Measurements from ENCODE around the gene MRPS17. TPM values are rescaled to one million over a fixed set of nuclear protein-coding genes. Genes with fewer than 3 reads are reported as not detected.
A peak's percentile ranks its signal among the peaks of the same experiment; 100 is the strongest.

MRPS17 gene
- total and polyA plus RNA-seq, 9 of the 15 experiments (the other 6 are each of a cell fraction or from before 2014, with no cell fraction given), result 25.9 to 99.3 (median 43.9) TPM

DNA sequence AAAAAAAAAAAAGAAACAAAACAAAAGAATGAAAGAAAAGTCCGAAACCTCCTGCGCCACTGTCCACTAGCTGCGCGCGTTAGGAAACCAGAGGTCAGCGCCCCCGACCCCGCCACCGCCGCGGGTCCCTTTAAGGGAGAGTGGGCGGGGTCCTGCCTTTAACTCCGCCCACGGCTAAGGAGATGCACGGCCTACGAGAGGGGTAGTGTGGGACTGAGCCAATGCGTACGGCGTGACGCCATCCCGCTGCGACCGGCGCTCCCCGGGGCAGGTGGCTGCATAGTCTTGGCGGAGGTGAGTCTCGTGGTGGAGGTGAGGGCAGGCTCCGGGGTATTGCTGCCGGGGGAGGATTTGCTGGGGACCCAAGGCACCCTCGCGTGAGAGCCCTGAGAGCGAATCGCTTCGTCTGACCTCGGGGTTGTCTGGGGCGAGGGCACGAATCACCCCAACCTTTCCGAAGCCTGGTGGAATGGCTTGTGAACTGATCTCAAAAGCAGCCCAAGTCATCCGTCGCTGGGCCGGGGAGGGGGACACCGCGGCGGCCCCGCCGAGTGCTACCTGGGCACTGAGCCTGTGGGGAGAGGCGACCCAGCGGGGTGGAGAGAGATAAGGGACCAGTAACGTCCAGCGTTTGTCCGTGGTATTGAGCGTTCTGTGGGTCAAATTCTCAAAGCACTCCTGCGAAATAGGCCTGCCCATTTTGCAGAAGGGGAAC lies at the start of gene MRPS17 (continued):
- TF ChIP-seq, protein P1, sequence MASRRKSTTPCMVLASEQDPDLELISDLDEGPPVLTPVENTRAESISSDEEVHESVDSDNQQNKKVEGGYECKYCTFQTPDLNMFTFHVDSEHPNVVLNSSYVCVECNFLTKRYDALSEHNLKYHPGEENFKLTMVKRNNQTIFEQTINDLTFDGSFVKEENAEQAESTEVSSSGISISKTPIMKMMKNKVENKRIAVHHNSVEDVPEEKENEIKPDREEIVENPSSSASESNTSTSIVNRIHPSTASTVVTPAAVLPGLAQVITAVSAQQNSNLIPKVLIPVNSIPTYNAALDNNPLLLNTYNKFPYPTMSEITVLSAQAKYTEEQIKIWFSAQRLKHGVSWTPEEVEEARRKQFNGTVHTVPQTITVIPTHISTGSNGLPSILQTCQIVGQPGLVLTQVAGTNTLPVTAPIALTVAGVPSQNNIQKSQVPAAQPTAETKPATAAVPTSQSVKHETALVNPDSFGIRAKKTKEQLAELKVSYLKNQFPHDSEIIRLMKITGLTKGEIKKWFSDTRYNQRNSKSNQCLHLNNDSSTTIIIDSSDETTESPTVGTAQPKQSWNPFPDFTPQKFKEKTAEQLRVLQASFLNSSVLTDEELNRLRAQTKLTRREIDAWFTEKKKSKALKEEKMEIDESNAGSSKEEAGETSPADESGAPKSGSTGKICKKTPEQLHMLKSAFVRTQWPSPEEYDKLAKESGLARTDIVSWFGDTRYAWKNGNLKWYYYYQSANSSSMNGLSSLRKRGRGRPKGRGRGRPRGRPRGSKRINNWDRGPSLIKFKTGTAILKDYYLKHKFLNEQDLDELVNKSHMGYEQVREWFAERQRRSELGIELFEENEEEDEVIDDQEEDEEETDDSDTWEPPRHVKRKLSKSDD (conservative IDR thresholded peaks at IDR 0.05; ENCODE audit: low read length), result 0 out of 2 replicates have a peak, but pooled peaks have one; percentile 46
- no peak for TF ChIP-seq SRSF1 (IDR thresholded peaks at IDR 0.05; ENCODE audit: low read depth, low read length)
- TF ChIP-seq EP400 (IDR thresholded peaks at IDR 0.05), result peak; percentile 98
- TF ChIP-seq, protein P2, sequence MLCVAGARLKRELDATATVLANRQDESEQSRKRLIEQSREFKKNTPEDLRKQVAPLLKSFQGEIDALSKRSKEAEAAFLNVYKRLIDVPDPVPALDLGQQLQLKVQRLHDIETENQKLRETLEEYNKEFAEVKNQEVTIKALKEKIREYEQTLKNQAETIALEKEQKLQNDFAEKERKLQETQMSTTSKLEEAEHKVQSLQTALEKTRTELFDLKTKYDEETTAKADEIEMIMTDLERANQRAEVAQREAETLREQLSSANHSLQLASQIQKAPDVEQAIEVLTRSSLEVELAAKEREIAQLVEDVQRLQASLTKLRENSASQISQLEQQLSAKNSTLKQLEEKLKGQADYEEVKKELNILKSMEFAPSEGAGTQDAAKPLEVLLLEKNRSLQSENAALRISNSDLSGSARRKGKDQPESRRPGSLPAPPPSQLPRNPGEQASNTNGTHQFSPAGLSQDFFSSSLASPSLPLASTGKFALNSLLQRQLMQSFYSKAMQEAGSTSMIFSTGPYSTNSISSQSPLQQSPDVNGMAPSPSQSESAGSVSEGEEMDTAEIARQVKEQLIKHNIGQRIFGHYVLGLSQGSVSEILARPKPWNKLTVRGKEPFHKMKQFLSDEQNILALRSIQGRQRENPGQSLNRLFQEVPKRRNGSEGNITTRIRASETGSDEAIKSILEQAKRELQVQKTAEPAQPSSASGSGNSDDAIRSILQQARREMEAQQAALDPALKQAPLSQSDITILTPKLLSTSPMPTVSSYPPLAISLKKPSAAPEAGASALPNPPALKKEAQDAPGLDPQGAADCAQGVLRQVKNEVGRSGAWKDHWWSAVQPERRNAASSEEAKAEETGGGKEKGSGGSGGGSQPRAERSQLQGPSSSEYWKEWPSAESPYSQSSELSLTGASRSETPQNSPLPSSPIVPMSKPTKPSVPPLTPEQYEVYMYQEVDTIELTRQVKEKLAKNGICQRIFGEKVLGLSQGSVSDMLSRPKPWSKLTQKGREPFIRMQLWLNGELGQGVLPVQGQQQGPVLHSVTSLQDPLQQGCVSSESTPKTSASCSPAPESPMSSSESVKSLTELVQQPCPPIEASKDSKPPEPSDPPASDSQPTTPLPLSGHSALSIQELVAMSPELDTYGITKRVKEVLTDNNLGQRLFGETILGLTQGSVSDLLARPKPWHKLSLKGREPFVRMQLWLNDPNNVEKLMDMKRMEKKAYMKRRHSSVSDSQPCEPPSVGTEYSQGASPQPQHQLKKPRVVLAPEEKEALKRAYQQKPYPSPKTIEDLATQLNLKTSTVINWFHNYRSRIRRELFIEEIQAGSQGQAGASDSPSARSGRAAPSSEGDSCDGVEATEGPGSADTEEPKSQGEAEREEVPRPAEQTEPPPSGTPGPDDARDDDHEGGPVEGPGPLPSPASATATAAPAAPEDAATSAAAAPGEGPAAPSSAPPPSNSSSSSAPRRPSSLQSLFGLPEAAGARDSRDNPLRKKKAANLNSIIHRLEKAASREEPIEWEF (CRISPR knock-in tag; IDR thresholded peaks at IDR 0.05), result no peak
- TF ChIP-seq, protein P3, sequence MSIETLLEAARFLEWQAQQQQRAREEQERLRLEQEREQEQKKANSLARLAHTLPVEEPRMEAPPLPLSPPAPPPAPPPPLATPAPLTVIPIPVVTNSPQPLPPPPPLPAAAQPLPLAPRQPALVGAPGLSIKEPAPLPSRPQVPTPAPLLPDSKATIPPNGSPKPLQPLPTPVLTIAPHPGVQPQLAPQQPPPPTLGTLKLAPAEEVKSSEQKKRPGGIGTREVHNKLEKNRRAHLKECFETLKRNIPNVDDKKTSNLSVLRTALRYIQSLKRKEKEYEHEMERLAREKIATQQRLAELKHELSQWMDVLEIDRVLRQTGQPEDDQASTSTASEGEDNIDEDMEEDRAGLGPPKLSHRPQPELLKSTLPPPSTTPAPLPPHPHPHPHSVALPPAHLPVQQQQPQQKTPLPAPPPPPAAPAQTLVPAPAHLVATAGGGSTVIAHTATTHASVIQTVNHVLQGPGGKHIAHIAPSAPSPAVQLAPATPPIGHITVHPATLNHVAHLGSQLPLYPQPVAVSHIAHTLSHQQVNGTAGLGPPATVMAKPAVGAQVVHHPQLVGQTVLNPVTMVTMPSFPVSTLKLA (conservative IDR thresholded peaks at IDR 0.05), result peak; percentile 90 to 97
- TF ChIP-seq ZFX (CRISPR knock-in tag; IDR thresholded peaks at IDR 0.05), result peak; percentile 74
- TF ChIP-seq, protein P4, sequence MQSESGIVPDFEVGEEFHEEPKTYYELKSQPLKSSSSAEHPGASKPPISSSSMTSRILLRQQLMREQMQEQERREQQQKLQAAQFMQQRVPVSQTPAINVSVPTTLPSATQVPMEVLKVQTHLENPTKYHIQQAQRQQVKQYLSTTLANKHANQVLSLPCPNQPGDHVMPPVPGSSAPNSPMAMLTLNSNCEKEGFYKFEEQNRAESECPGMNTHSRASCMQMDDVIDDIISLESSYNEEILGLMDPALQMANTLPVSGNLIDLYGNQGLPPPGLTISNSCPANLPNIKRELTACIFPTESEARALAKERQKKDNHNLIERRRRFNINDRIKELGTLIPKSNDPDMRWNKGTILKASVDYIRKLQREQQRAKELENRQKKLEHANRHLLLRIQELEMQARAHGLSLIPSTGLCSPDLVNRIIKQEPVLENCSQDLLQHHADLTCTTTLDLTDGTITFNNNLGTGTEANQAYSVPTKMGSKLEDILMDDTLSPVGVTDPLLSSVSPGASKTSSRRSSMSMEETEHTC (IDR thresholded peaks at IDR 0.05), result 0 out of 2 replicates have a peak, but pooled peaks have one; percentile 26
- TF ChIP-seq POLR2AphosphoS5 (IDR thresholded peaks at IDR 0.05; ENCODE audit: control insufficient read depth, insufficient read depth, low read depth, low read length), result peak; percentile 85
- peak; percentile 43 for TF ChIP-seq HDAC3 (IDR thresholded peaks at IDR 0.05; ENCODE audit: borderline replicate concordance, partially characterized antibody)
- TF ChIP-seq, protein P5, sequence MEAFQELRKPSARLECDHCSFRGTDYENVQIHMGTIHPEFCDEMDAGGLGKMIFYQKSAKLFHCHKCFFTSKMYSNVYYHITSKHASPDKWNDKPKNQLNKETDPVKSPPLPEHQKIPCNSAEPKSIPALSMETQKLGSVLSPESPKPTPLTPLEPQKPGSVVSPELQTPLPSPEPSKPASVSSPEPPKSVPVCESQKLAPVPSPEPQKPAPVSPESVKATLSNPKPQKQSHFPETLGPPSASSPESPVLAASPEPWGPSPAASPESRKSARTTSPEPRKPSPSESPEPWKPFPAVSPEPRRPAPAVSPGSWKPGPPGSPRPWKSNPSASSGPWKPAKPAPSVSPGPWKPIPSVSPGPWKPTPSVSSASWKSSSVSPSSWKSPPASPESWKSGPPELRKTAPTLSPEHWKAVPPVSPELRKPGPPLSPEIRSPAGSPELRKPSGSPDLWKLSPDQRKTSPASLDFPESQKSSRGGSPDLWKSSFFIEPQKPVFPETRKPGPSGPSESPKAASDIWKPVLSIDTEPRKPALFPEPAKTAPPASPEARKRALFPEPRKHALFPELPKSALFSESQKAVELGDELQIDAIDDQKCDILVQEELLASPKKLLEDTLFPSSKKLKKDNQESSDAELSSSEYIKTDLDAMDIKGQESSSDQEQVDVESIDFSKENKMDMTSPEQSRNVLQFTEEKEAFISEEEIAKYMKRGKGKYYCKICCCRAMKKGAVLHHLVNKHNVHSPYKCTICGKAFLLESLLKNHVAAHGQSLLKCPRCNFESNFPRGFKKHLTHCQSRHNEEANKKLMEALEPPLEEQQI (IDR thresholded peaks at IDR 0.05), result peak; percentile 64; the same call in 1 of the 2 replicates
